ENCODE results near the gene KRT4.

The KRT4 gene

DNA sequence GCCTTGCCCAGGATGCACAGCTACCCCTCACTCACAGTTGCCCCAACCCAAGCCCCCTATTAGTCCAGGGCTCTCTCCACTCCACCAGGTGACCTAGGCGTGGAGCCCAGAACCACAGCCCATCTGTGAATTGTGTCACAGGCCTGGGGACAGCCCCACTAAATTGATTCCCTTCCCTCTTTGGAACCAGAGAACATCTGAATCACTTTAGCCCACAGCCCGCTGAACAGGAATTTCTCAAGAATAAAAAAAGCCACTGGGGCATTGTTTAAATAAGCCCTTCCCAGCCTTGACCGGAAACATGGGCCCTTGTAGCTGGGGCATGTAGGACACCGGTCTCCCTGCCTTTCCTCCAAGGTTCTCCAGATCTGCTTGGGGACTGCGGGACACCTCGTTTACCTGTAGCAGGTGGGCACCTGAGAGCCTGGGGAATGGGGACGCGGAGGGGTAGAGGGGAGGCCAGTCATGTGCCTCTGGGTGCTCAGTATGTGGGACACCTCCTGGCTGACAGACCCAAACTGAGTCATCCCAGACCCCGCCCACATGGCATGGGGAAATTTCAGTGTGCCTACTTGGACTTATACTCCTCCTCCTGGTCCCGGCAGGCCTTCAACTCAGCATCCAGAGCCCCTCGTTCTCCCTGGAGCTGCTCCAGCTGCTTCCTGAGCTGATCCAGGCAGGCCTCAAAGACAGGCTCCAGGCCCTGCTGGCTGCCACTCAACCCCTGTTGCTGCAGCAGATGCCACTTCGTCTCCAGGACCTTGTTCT is 33.6 kb upstream of the KRT4 start:
- no peak for DNase-seq (ENCODE audit: extremely low read depth, insufficient read length)
- H3K4me3 ChIP-seq (replicated peaks; ENCODE audit: low read depth, low read length), result no peak overlapping the region
- TF ChIP-seq, protein P1, sequence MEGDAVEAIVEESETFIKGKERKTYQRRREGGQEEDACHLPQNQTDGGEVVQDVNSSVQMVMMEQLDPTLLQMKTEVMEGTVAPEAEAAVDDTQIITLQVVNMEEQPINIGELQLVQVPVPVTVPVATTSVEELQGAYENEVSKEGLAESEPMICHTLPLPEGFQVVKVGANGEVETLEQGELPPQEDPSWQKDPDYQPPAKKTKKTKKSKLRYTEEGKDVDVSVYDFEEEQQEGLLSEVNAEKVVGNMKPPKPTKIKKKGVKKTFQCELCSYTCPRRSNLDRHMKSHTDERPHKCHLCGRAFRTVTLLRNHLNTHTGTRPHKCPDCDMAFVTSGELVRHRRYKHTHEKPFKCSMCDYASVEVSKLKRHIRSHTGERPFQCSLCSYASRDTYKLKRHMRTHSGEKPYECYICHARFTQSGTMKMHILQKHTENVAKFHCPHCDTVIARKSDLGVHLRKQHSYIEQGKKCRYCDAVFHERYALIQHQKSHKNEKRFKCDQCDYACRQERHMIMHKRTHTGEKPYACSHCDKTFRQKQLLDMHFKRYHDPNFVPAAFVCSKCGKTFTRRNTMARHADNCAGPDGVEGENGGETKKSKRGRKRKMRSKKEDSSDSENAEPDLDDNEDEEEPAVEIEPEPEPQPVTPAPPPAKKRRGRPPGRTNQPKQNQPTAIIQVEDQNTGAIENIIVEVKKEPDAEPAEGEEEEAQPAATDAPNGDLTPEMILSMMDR (IDR thresholded peaks at IDR 0.05; ENCODE audit: insufficient read depth, low read length, poor library complexity, severe bottlenecking), result no peak
- H3K36me3 ChIP-seq (ENCODE audit: control insufficient read depth, insufficient read depth, low read length), result no peaks in the 10 kb centered on the region
- no peaks in the 10 kb centered on the region; the same call in none of the 2 replicates for H3K27me3 ChIP-seq (replicated peaks; ENCODE audit: control insufficient read depth, insufficient read depth, low read length)

DNA sequence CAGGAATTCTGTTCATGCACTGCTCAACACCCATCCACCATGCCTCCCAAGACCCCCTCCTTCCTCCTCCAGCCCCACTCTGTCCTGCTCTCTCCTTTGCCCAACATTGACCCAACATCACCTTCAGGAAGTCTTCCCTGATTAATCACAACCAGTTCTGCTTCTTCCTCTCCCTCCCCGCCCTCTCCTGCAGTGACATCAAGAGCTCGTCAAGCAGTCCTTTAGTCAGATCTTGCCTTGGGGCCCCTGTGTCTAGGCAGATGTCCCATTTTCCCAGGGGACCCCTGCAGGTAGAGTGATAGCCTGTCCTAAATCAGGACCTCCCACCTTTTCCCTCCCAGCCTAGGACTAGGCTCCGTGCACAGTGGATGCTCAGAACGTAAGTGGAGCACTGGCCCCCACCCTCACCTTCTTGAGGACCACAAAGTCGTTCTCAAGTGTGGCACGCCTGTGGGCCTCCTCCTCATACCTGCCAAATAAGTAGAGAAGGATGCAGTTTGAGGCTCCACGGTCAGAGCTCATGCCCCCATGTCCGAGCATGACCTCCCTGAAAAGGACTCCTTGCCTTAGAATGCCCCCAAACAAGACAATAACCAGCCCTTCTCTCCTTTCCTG is 32.5 kb upstream of the KRT4 start:
- Histone ChIP-seq H3K27me3 (replicated peaks; ENCODE audit: control insufficient read depth, insufficient read depth, low read length) (no peaks in the 10 kb centered on the region; the same call in none of the 2 replicates), H3K4me3 (replicated peaks; ENCODE audit: low read depth, low read length) (no peak overlapping the region), H3K36me3 (ENCODE audit: control insufficient read depth, insufficient read depth, low read length) (no peaks in the 10 kb centered on the region)
- TF ChIP-seq, protein P1 (IDR thresholded peaks at IDR 0.05; ENCODE audit: insufficient read depth, low read length, poor library complexity, severe bottlenecking), result no peak
- no peak for DNase-seq (ENCODE audit: extremely low read depth, insufficient read length)

DNA sequence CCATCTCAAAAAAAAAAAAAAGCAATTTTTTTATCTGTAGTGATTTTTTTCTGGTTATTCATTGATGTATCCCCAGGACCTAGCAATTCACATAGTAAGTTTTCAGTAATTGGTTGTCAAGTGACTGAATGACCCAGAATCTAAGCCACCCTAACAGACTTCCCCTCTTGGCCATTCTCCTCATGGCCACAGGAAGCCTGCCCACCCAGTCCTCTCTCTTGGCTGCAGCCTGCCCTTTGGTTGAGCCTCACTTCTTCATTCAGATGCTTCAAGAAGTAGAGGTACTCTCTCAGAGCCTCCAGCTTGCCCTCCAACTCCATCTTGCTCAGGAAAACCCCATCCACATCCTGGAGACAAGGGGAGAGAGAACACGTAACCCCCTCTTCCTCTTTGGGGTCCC is 32.0 kb upstream of the KRT4 start:
- Histone ChIP-seq H3K4me3 (replicated peaks; ENCODE audit: low read depth, low read length) (no peak overlapping the region), H3K27me3 (replicated peaks; ENCODE audit: control insufficient read depth, insufficient read depth, low read length) (no peaks in the 10 kb centered on the region; the same call in none of the 2 replicates), H3K36me3 (ENCODE audit: control insufficient read depth, insufficient read depth, low read length) (no peaks in the 10 kb centered on the region)
- DNase-seq (ENCODE audit: extremely low read depth, insufficient read length), result no peak
- TF ChIP-seq, protein P1 (IDR thresholded peaks at IDR 0.05; ENCODE audit: insufficient read depth, low read length, poor library complexity, severe bottlenecking), result no peak

DNA sequence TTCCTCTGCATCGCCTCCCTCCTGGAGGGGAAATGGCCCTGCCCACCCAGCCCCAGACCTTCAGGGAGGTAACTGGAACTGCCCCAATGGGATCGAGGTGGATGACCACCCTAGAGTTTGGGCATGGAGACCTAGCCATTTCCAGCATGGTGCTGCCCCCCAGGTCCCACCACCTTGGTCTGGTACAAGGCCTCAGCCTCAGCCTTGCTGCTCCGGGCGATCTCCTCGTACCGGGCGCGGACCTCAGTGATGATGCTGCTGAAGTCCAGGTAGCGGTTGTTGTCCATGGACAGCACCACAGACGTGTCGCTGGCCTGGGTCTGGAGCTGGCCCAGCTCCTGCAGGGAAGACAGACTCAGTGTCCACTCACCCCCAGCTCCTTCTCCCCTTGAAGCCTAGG is 30.5 kb upstream of the KRT4 start:
- TF ChIP-seq, protein P1 (IDR thresholded peaks at IDR 0.05; ENCODE audit: insufficient read depth, low read length, poor library complexity, severe bottlenecking), result no peak
- no peaks in the 10 kb centered on the region; the same call in none of the 2 replicates for H3K27me3 ChIP-seq (replicated peaks; ENCODE audit: control insufficient read depth, insufficient read depth, low read length)
- no peak for DNase-seq (ENCODE audit: extremely low read depth, insufficient read length)

DNA sequence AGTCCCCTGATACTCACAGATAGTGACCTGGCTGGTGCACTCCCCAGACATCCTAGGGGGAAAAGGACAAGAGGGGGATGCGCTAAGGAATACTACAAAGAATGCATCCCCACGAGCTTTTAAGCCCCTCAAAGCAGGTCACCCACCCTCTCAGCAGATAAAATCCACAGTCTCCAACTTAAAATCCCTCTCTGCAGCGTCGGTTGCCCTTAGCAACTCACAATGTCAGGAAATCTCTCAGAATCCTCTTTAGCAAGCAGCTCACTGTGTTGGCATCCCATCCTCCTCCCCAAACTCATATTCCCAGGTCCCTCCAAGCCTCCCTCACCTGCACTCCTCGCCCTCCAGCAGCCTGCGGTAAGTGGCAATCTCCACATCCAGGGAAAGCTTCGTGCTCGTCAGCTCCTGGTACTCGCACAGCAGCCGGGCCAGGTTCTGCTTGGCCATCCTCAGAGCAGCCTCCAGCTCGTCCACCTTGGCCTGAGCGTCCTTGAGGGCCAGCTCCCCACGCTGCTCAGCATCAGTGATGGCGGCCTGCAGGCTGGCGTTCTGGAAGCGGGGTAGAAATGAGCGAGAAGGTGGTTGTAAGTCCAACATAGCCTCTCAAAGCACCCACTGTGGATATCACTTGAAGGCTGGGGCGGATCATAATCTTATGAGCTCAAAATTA is 25.7 kb upstream of the KRT4 start:
- Histone ChIP-seq H3K27me3 (replicated peaks; ENCODE audit: control insufficient read depth, insufficient read depth, low read length) (no peaks in the 10 kb centered on the region; the same call in none of the 2 replicates), H3K36me3 (ENCODE audit: control insufficient read depth, insufficient read depth, low read length) (no peaks in the 10 kb centered on the region), H3K4me3 (replicated peaks; ENCODE audit: low read depth, low read length) (no peak overlapping the region)
- DNase-seq (ENCODE audit: extremely low read depth, insufficient read length), result no peak
- TF ChIP-seq, protein P1 (IDR thresholded peaks at IDR 0.05; ENCODE audit: insufficient read depth, low read length, poor library complexity, severe bottlenecking), result no peak

More for the DNA sequence above, 30.5 kb upstream of the KRT4 start:
- Histone ChIP-seq H3K4me3 (replicated peaks; ENCODE audit: low read depth, low read length) (no peak overlapping the region), H3K36me3 (ENCODE audit: control insufficient read depth, insufficient read depth, low read length) (no peaks in the 10 kb centered on the region)
